CD14-positive monocyte (primary cell): Measurements from ENCODE around the gene ARHGEF18. TPM values are rescaled to one million over a fixed set of nuclear protein-coding genes. Genes with fewer than 3 reads are reported as not detected.

ENCODE experiments used
- DNase-seq, 3 donors: peaks; one replicate each; pipeline ENCODE4 v3.0.0-alpha.2; 2011 to 2022
- H2AFZ ChIP-seq: 2 replicates; pipeline ENCODE4 v1.6.0; 2012; ENCODE audit warnings: mild to moderate bottlenecking, low read depth, low read length, inconsistent platforms; ENCODE audit not compliant: insufficient read depth, poor library complexity, severe bottlenecking
- H3K27ac ChIP-seq, 2 donors: 1 replicate in 1 of 2; 2 replicates in 1 of 2; pipeline ENCODE4 v1.5.1; 2012 to 2013; ENCODE audit warnings: low read length in 2 of 2, control low read depth in 1 of 2, inconsistent platforms in 1 of 2, low read depth in 1 of 2, mild to moderate bottlenecking in 1 of 2
- H3K27me3 ChIP-seq, 2 donors: one replicate each; pipeline versions ENCODE4 v1.6.0 to v1.6.1; 2011 to 2013; ENCODE audit warnings: low read length in 2 of 2; ENCODE audit not compliant: control insufficient read depth in 2 of 2, insufficient read depth in 2 of 2
- H3K36me3 ChIP-seq, 2 donors: replicated peaks in 1 of 2; 1 replicate in 1 of 2; 2 replicates in 1 of 2; pipeline versions ENCODE4 v1.5.1 to v1.6.1; 2012 to 2013; ENCODE audit warnings: low read length in 2 of 2, control low read depth in 1 of 2, inconsistent platforms in 1 of 2, mild to moderate bottlenecking in 1 of 2; ENCODE audit not compliant: insufficient read depth in 2 of 2, control insufficient read depth in 1 of 2
- H3K4me1 ChIP-seq, 2 donors: 1 replicate in 1 of 2; 2 replicates in 1 of 2; pipeline versions ENCODE4 v1.5.1 to v1.6.1; 2012 to 2013; ENCODE audit warnings: low read length in 2 of 2, control low read depth in 1 of 2, inconsistent platforms in 1 of 2, mild to moderate bottlenecking in 1 of 2, moderate library complexity in 1 of 2; ENCODE audit not compliant: insufficient read depth in 2 of 2, control insufficient read depth in 1 of 2
- H3K4me2 ChIP-seq: replicated peaks from 2 replicates; pipeline ENCODE3; 2012; ENCODE audit warnings: low read length, moderate library complexity, mild to moderate bottlenecking; ENCODE audit not compliant: poor library complexity, severe bottlenecking; ENCODE audit errors: extremely low read depth
- H3K4me3 ChIP-seq, 3 experiments: fragments of 200-600 bp in 1 of 3; sonication (generic) in 1 of 3; replicated peaks in 1 of 3; 1 replicate in 2 of 3; 2 replicates in 1 of 3; pipeline ENCODE4 v1.5.1; 2011 to 2013; ENCODE audit warnings: low read length in 3 of 3, mild to moderate bottlenecking in 3 of 3, control low read depth in 2 of 3, low read depth in 2 of 3, inconsistent platforms in 1 of 3, moderate library complexity in 1 of 3
- H3K79me2 ChIP-seq: 2 replicates; pipeline ENCODE4 v1.6.0; 2012; ENCODE audit warnings: mild to moderate bottlenecking, control low read depth, inconsistent platforms, low read length, moderate library complexity; ENCODE audit not compliant: insufficient read depth
- H3K9ac ChIP-seq: 2 replicates; pipeline ENCODE4 v1.6.0; 2017; ENCODE audit warnings: low read length, mild to moderate bottlenecking; ENCODE audit not compliant: insufficient read depth, poor library complexity, severe bottlenecking
- H3K9me3 ChIP-seq, 2 donors: replicated peaks in 1 of 2; 1 replicate in 1 of 2; 2 replicates in 1 of 2; pipeline versions ENCODE4 v1.5.1 to v1.6.1; 2012 to 2013; ENCODE audit warnings: low read length in 2 of 2, control low read depth in 1 of 2; ENCODE audit not compliant: control insufficient read depth in 1 of 2, insufficient read depth in 1 of 2
- H4K20me1 ChIP-seq: 2 replicates; pipeline ENCODE4 v1.6.0; 2012; ENCODE audit warnings: mild to moderate bottlenecking, low read length, control low read depth, moderate library complexity; ENCODE audit not compliant: insufficient read depth
- H3K27ac Mint-ChIP-seq, 7 donors: one replicate each; pipeline ENCODE4 v1.8.0; 2020; ENCODE audit warnings: mild to moderate bottlenecking in 7 of 7, mixed read lengths in 7 of 7, moderate library complexity in 6 of 7, inconsistent platforms in 2 of 7
- H3K27me3 Mint-ChIP-seq, 3 donors: one replicate each; pipeline ENCODE4 v1.8.0; 2021 to 2022; ENCODE audit warnings: low read depth in 3 of 3, mild to moderate bottlenecking in 3 of 3, mixed read lengths in 3 of 3, moderate library complexity in 3 of 3, inconsistent platforms in 1 of 3
- H3K36me3 Mint-ChIP-seq, 2 donors: one replicate each; pipeline ENCODE4 v1.8.0; 2020; ENCODE audit warnings: mixed read lengths in 2 of 2, inconsistent platforms in 1 of 2, mild to moderate bottlenecking in 1 of 2
- H3K4me1 Mint-ChIP-seq: one replicate; pipeline ENCODE4 v1.8.0; 2020; ENCODE audit warnings: mild to moderate bottlenecking, mixed read lengths
- H3K4me3 Mint-ChIP-seq, 2 donors: one replicate each; pipeline ENCODE4 v1.8.0; 2020; ENCODE audit warnings: mild to moderate bottlenecking in 2 of 2, mixed read lengths in 2 of 2, moderate library complexity in 1 of 2
- H3K9me3 Mint-ChIP-seq, 7 donors: one replicate each; pipeline ENCODE4 v1.8.0; 2020 to 2022; ENCODE audit warnings: mixed read lengths in 7 of 7, mild to moderate bottlenecking in 6 of 7, moderate library complexity in 6 of 7, inconsistent platforms in 2 of 7
- CTCF ChIP-seq: fragments of 200-600 bp; IDR thresholded peaks from one replicate; pipeline ENCODE4 v1.8.0; 2022; ENCODE audit warnings: antibody characterized with exemption, mild to moderate bottlenecking
- WGBS: methylation state at CpG from one replicate; pipeline ENCODE4 v1.1.5; 2013; ENCODE audit warnings: missing lambda C conversion rate; ENCODE audit not compliant: insufficient coverage; 5-methylcytosine and 5-hydroxymethylcytosine counted together
- intact Hi-C, 2 donors: fragments of 100-400 bp; cut with micrococcal nuclease; formaldehyde crosslinking; loops; one replicate each; pipeline versions ENCODE4 v1.15.0 to v1.15.1; 2023
- polyA minus RNA-seq: library from RNA; depleted of rRNA, polyadenylated mRNA; stranded (reverse); fragments of >200 nt; gene quantifications from 2 replicates; pipeline ENCODE4 v1.2.3, GENCODE V29; 2012
- polyA plus RNA-seq, 3 donors: library from polyadenylated mRNA; depleted of rRNA in 1 of 3; unstranded in 2 of 3; stranded (reverse) in 1 of 3; fragments of 300-500 nt in 2 of 3; fragments of >200 nt in 1 of 3; fragmentation: Illumina TruSeq in 2 of 3; gene quantifications; 1 replicate in 2 of 3; 2 replicates in 1 of 3; pipeline ENCODE4 v1.2.3, GENCODE V29; 2012 to 2021
- total RNA-seq, 12 experiments: library from RNA in 1 of 12; stranded (reverse) in 1 of 12; fragments of 120-200 nt in 1 of 12; gene quantifications; one replicate each; pipeline ENCODE4 v1.2.4 and lab custom pipeline; 2013 to 2026; ENCODE audit warnings: mixed read lengths in 6 of 12, inconsistent platforms in 1 of 12

The ARHGEF18 gene
- total RNA-seq (2013): 30.1 TPM
- polyA plus RNA-seq (10 to 100 TPM in 1 of 3 donors, under 1 TPM in 2; 0.46 to 18.9 (median 0.87) TPM), polyA minus RNA-seq (34.9 and 41.2 TPM in 2 replicates), total RNA-seq (lab: John Stamatoyannopoulos, UW) (19.5 to 133 (median 89.8) reads per million in 11 experiments)

- peaks cover 78% of the 10 kb centered on the region for H3K4me1 Mint-ChIP-seq
- peaks cover 6 to 17% (median 14%) of the 10 kb centered on the region in 7 donors for H3K9me3 Mint-ChIP-seq
- Histone ChIP-seq H3K4me2 (peak within 1 kb of the TSS; percentile 90), H3K9ac (peak within 1 kb of the TSS; percentile 65), H3K4me3 (peak within 1 kb of the TSS; percentile 49 to 88 (median 68)), H4K20me1 (peaks cover 19% of the 10 kb centered on the region), H3K27me3 (no peaks in the 10 kb centered on the region), H3K27ac (peak within 1 kb of the TSS; percentile 55 to 80), H3K79me2 (peaks cover 53% of the 10 kb centered on the region), H2AFZ (peak within 1 kb of the TSS; percentile 71), H3K9me3 (peaks cover 6 to 10% of the 10 kb centered on the region in 2 donors), H3K4me1 (peaks cover 53 to 73% of the 10 kb centered on the region in 2 donors), H3K36me3 (peaks cover 3 to 7% of the 10 kb centered on the region in 2 donors)
- DNase-seq: peak; percentile 82 to 87 (median 87)
- 12% methylated on average over 11 of the region's 13 CpGs for WGBS
- peaks cover 7 to 16% of the 10 kb centered on the region in 2 donors for H3K36me3 Mint-ChIP-seq
- peak within 1 kb of the TSS; percentile 90 to 98 (median 96) for H3K27ac Mint-ChIP-seq
- TF ChIP-seq CTCF: no peak
- peak within 1 kb of the TSS; percentile 99 for H3K4me3 Mint-ChIP-seq
- peaks cover 1 to 2% (median 2%) of the 10 kb centered on the region in 3 donors for H3K27me3 Mint-ChIP-seq
- intact Hi-C loops: no loop called here
Observed at GRCh38 chr19:7348587-7349230, at the start of gene ARHGEF18. Gene ARHGEF18, plus strand, starts transcription at chr19:7348937. Its CDS starts 13,954 bp downstream, at chr19:7362891.

DNA sequence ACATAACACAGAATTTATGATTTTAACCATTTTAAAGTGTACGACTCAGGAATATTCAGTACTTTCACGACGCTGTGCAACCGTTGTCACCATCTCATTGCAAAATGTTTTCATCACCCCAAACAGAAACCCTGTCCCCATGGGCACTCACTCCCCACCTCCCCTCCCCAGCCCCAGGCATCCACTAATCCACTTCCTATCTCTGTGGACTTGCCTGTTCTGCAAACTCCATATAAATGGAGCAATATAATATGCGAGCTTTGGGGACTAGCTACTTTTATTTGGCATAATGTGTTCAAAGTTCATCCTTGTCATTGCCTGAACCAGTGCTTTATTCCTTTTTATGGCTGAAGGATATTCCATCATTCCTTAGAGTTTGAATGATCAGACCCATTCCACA, 47.2 kb upstream of the ARHGEF18 start:
- H3K9me3 ChIP-seq: no peaks in the 10 kb centered on the region
- H3K4me2 ChIP-seq: no peak overlapping the region
- H3K27me3 Mint-ChIP-seq: peaks cover 2 to 8% (median 4%) of the 10 kb centered on the region in 3 donors
- peaks cover 7% of the 10 kb centered on the region for H3K4me1 Mint-ChIP-seq
- H3K36me3 ChIP-seq: no peaks in the 10 kb centered on the region
- H2AFZ ChIP-seq: no peak overlapping the region
- no peak overlapping the region for H3K27ac Mint-ChIP-seq
- intact Hi-C loops: no loop called here
- no peaks in the 10 kb centered on the region for H4K20me1 ChIP-seq
- H3K27ac ChIP-seq: no peak overlapping the region
- H3K9me3 Mint-ChIP-seq: no peaks in the 10 kb centered on the region
- 26% methylated on average over 4 of the region's 5 CpGs for WGBS
- no peaks in the 10 kb centered on the region for H3K79me2 ChIP-seq
- DNase-seq: no peak
- TF ChIP-seq CTCF: no peak
- H3K9ac ChIP-seq: no peak overlapping the region
- H3K36me3 Mint-ChIP-seq: no peaks in the 10 kb centered on the region
- H3K27me3 ChIP-seq: no peaks in the 10 kb centered on the region
- H3K4me3 Mint-ChIP-seq: no peak overlapping the region
- peaks cover 0 to 3% of the 10 kb centered on the region in 2 donors for H3K4me1 ChIP-seq
- no peak overlapping the region for H3K4me3 ChIP-seq
